HEK293 (cell line): ENCODE measurements around the gene COL9A1.

ENCODE experiments used
- CTCF ChIA-PET: fragments of 350-600 bp; formaldehyde crosslinking; extraction: SDS; loops from one replicate; lab custom pipeline; 2021; ENCODE audit warnings: antibody characterized with exemption; lab: Yijun Ruan, JAX
- POLR2A ChIA-PET: fragments of 300-600 bp; formaldehyde crosslinking; extraction: SDS; loops from one replicate; lab custom pipeline; 2020; ENCODE audit warnings: antibody characterized with exemption, inconsistent platforms; lab: Yijun Ruan, JAX
- H3K27ac ChIP-seq: fragments of 200-500 bp; sonication (Bioruptor generic); 2 replicates; pipeline ENCODE4 v1.5.1; 2014; ENCODE audit warnings: low read depth, low read length, control low read depth, inconsistent platforms; ENCODE audit errors: extremely low read depth
- H3K36me3 ChIP-seq, 2 experiments: fragments of 200-500 bp in 1 of 2; sonication (Bioruptor generic) in 1 of 2; 1 replicate in 1 of 2; 2 replicates in 1 of 2; pipeline ENCODE4 v1.5.1; 2014 to 2017; ENCODE audit warnings: inconsistent platforms in 2 of 2, low read length in 2 of 2; ENCODE audit not compliant: control insufficient read depth in 2 of 2, insufficient read depth in 1 of 2
- H3K4me1 ChIP-seq: fragments of 200-500 bp; sonication (Bioruptor generic); 2 replicates; pipeline ENCODE4 v1.5.1; 2014; ENCODE audit warnings: mild to moderate bottlenecking, low read length, inconsistent platforms; ENCODE audit not compliant: control insufficient read depth, insufficient read depth
- H3K4me3 ChIP-seq: 2 replicates; pipeline ENCODE4 v1.5.1; 2011; ENCODE audit warnings: low read depth, mild to moderate bottlenecking, control low read depth, low read length, moderate library complexity
- H3K9me3 ChIP-seq: fragments of 200-500 bp; sonication (Bioruptor generic); 2 replicates; pipeline ENCODE4 v1.5.1; 2014; ENCODE audit warnings: low read depth, low read length, inconsistent platforms; ENCODE audit not compliant: control insufficient read depth, insufficient read depth
- GFI1B ChIP-seq: fragments of 450-650 bp; formaldehyde crosslinking; IDR thresholded peaks from 2 replicates; pipeline ENCODE4 v1.5.1; 2016; ENCODE audit warnings: missing biosample characterization, missing genetic modification characterization
- OVOL3 ChIP-seq: fragments of 450-650 bp; formaldehyde crosslinking; IDR thresholded peaks from 2 replicates; pipeline ENCODE4 v1.5.1; 2016; ENCODE audit warnings: missing biosample characterization, missing genetic modification characterization
- PRDM10 ChIP-seq: fragments of 450-650 bp; formaldehyde crosslinking; IDR thresholded peaks from 2 replicates; pipeline ENCODE4 v1.5.1; 2016; ENCODE audit warnings: missing biosample characterization, missing genetic modification characterization
- RBAK ChIP-seq: fragments of 450-650 bp; formaldehyde crosslinking; IDR thresholded peaks from 2 replicates; pipeline ENCODE4 v1.5.1; 2016; ENCODE audit warnings: missing biosample characterization, missing genetic modification characterization
- REPIN1 ChIP-seq: fragments of 450-650 bp; formaldehyde crosslinking; IDR thresholded peaks from 2 replicates; pipeline ENCODE4 v1.5.1; 2017; ENCODE audit warnings: missing biosample characterization, missing genetic modification characterization, low read depth
- TCF7L2 ChIP-seq: IDR thresholded peaks from 2 replicates; pipeline ENCODE4 v1.6.1; 2011; ENCODE audit warnings: low read depth, mild to moderate bottlenecking, inconsistent platforms, low read length, moderate library complexity, borderline replicate concordance
- WT1 ChIP-seq: fragments of 450-650 bp; formaldehyde crosslinking; IDR thresholded peaks from 2 replicates; pipeline ENCODE4 v1.5.1; 2016; ENCODE audit warnings: missing biosample characterization, missing genetic modification characterization
- YY1 ChIP-seq: fragments of 450-650 bp; formaldehyde crosslinking; IDR thresholded peaks from 2 replicates; pipeline ENCODE4 v1.5.1; 2018; ENCODE audit warnings: missing biosample characterization, missing genetic modification characterization
- ZBTB17 ChIP-seq: fragments of 450-650 bp; formaldehyde crosslinking; IDR thresholded peaks from 2 replicates; pipeline ENCODE4 v1.5.1; 2016; ENCODE audit warnings: missing biosample characterization, missing genetic modification characterization
- ZBTB44 ChIP-seq: fragments of 450-650 bp; IDR thresholded peaks from 2 replicates; pipeline ENCODE4 v1.5.1; 2018; ENCODE audit warnings: missing biosample characterization, mild to moderate bottlenecking, missing genetic modification characterization
- ZFHX2 ChIP-seq: fragments of 450-650 bp; formaldehyde crosslinking; conservative IDR thresholded peaks from 2 replicates; pipeline ENCODE4 v1.5.1; 2016; ENCODE audit warnings: missing biosample characterization, missing genetic modification characterization
- ZFP37 ChIP-seq: fragments of 450-650 bp; formaldehyde crosslinking; IDR thresholded peaks from 2 replicates; pipeline ENCODE4 v1.5.1; 2016; ENCODE audit warnings: missing biosample characterization, missing genetic modification characterization
- ZNF112 ChIP-seq: fragments of 450-650 bp; formaldehyde crosslinking; IDR thresholded peaks from 2 replicates; pipeline ENCODE4 v1.5.0; 2017; ENCODE audit warnings: missing biosample characterization, missing genetic modification characterization
- ZNF114 ChIP-seq: fragments of 450-650 bp; formaldehyde crosslinking; IDR thresholded peaks from 2 replicates; pipeline ENCODE4 v1.5.0; 2017; ENCODE audit warnings: missing biosample characterization, missing genetic modification characterization
- ZNF146 ChIP-seq: fragments of 450-650 bp; formaldehyde crosslinking; IDR thresholded peaks from 2 replicates; pipeline ENCODE4 v1.5.1; 2016; ENCODE audit warnings: missing biosample characterization, missing genetic modification characterization
- ZNF16 ChIP-seq: fragments of 450-650 bp; formaldehyde crosslinking; IDR thresholded peaks from 2 replicates; pipeline ENCODE4 v1.5.1; 2016; ENCODE audit warnings: low read depth, missing biosample characterization, missing genetic modification characterization
- ZNF2 ChIP-seq: fragments of 450-650 bp; formaldehyde crosslinking; IDR thresholded peaks from 2 replicates; pipeline ENCODE4 v1.5.1; 2016; ENCODE audit warnings: missing biosample characterization, missing genetic modification characterization
- ZNF239 ChIP-seq: fragments of 450-650 bp; formaldehyde crosslinking; IDR thresholded peaks from 2 replicates; pipeline ENCODE4 v1.5.1; 2016; ENCODE audit warnings: missing biosample characterization, missing genetic modification characterization
- ZNF248 ChIP-seq: fragments of 450-650 bp; formaldehyde crosslinking; IDR thresholded peaks from 2 replicates; pipeline ENCODE4 v1.5.1; 2017; ENCODE audit warnings: missing biosample characterization, missing genetic modification characterization
- ZNF341 ChIP-seq: fragments of 450-650 bp; formaldehyde crosslinking; IDR thresholded peaks from 2 replicates; pipeline ENCODE4; 2016; ENCODE audit warnings: low read depth, missing biosample characterization, missing genetic modification characterization
- ZNF423 ChIP-seq: fragments of 450-650 bp; formaldehyde crosslinking; IDR thresholded peaks from 2 replicates; pipeline ENCODE4 v1.5.1; 2016; ENCODE audit warnings: missing biosample characterization, missing genetic modification characterization
- ZNF548 ChIP-seq: fragments of 450-650 bp; formaldehyde crosslinking; IDR thresholded peaks from 2 replicates; pipeline ENCODE4 v1.5.1; 2016; ENCODE audit warnings: missing biosample characterization, missing genetic modification characterization
- ZNF610 ChIP-seq: fragments of 450-650 bp; formaldehyde crosslinking; IDR thresholded peaks from 2 replicates; pipeline ENCODE4 v1.5.1; 2016; ENCODE audit warnings: missing biosample characterization, missing genetic modification characterization, borderline replicate concordance
- ZNF621 ChIP-seq: fragments of 450-650 bp; formaldehyde crosslinking; IDR thresholded peaks from 2 replicates; pipeline ENCODE4 v1.5.1; 2017; ENCODE audit warnings: missing biosample characterization, missing genetic modification characterization
- ZNF623 ChIP-seq: fragments of 450-650 bp; formaldehyde crosslinking; IDR thresholded peaks from 2 replicates; pipeline ENCODE4 v1.5.1; 2016; ENCODE audit warnings: missing biosample characterization, missing genetic modification characterization
- ZNF660 ChIP-seq: fragments of 450-650 bp; IDR thresholded peaks from 2 replicates; pipeline ENCODE4 v1.5.1; 2018; ENCODE audit warnings: missing biosample characterization, mild to moderate bottlenecking, missing genetic modification characterization
- ZNF670 ChIP-seq: fragments of 450-650 bp; formaldehyde crosslinking; IDR thresholded peaks from 2 replicates; pipeline ENCODE4 v1.5.1; 2016; ENCODE audit warnings: missing biosample characterization, missing genetic modification characterization, low read depth

Gene COL9A1

DNA sequence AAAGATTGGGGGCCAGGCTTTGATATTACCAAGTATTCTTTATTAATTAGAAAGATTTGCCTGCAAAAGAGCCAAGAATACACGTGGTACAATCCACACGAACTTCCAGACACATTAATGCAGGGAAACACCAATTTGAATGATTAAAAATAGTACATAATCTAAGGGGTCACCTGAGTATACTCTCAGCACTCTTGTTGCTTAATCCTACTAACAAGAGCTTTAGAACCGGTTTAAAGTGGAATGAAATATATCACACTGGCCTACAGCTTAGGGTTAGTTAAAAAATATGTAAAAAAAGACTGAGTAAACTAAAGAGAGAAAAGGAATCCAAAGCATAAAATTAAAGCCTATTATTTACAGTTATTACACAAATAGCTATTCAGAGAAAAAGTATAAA, 49.0 kb downstream of the COL9A1 start (continued):
- TF ChIP-seq WT1 (tag by site-specific recombination) (no peak), ZNF16 (tag by site-specific recombination) (no peak), ZNF548 (tag by site-specific recombination) (no peak), ZNF2 (tag by site-specific recombination) (no peak), ZNF248 (tag by site-specific recombination) (no peak), GFI1B (tag by site-specific recombination) (no peak)

GRCh38 chr6:70252604-70253003, 50.3 kb downstream of the COL9A1 start:
- ChIA-PET CTCF (interaction anchor here (0.9 to 2.9 kb wide), 3 partner anchors 31 to 117 kb away, joined by 4 to 11 read pairs (median 8); no protein-coding TSS in a partner anchor), POLR2A (no interaction called here)
- no peaks in the 10 kb centered on the region for H3K9me3 ChIP-seq
- no peak for TF ChIP-seq TCF7L2
- no peak for TF ChIP-seq ZBTB17 (tag by site-specific recombination)
- TF ChIP-seq REPIN1 (tag by site-specific recombination): no peak
- TF ChIP-seq ZFP37 (tag by site-specific recombination): no peak
- TF ChIP-seq ZNF660 (tag by site-specific recombination): no peak
- no peak overlapping the region for H3K27ac ChIP-seq
- no peak overlapping the region for H3K4me3 ChIP-seq
- no peaks in the 10 kb centered on the region for H3K4me1 ChIP-seq
- H3K36me3 ChIP-seq: no peaks in the 10 kb centered on the region

GRCh38 chr6:70246118-70246517, 56.8 kb downstream of the COL9A1 start:
- no peaks in the 10 kb centered on the region for H3K36me3 ChIP-seq
- no peak overlapping the region for H3K27ac ChIP-seq
- no peak for TF ChIP-seq OVOL3 (tag by site-specific recombination)
- TF ChIP-seq ZNF146: no peak
- TF ChIP-seq ZNF112 (tag by site-specific recombination): no peak
- no peak for TF ChIP-seq ZNF239
- TF ChIP-seq ZFP37 (tag by site-specific recombination): no peak
- no peak for TF ChIP-seq ZNF423 (tag by site-specific recombination)
- TF ChIP-seq ZNF670 (tag by site-specific recombination): no peak
- TF ChIP-seq RBAK: no peak
- no peak for TF ChIP-seq ZNF621
- no peak for TF ChIP-seq ZNF114
- no peak for TF ChIP-seq ZNF623 (tag by site-specific recombination)
- ChIA-PET CTCF (interaction anchor here (0.6 to 1.7 kb wide), 3 partner anchors 15 to 63 kb away, joined by 3 to 10 read pairs (median 3); no protein-coding TSS in a partner anchor), POLR2A (no interaction called here)
- H3K9me3 ChIP-seq: no peaks in the 10 kb centered on the region
- H3K4me3 ChIP-seq: no peak overlapping the region
- no peaks in the 10 kb centered on the region for H3K4me1 ChIP-seq

- CTCF ChIA-PET: interaction anchor here (0.7 kb wide), 2 partner anchors 68 to 1584 kb away, joined by 3 to 4 read pairs; no protein-coding TSS in a partner anchor
- no peak for TF ChIP-seq ZNF670 (tag by site-specific recombination)
- TF ChIP-seq ZFHX2 (tag by site-specific recombination): peak; percentile 39
- TF ChIP-seq PRDM10 (tag by site-specific recombination): 0 out of 2 replicates have a peak, but pooled peaks have one; percentile 17
- no peak for TF ChIP-seq ZNF610 (tag by site-specific recombination)
- TF ChIP-seq ZBTB44 (tag by site-specific recombination): 0 out of 2 replicates have a peak, but pooled peaks have one; percentile 16
- TF ChIP-seq YY1 (tag by site-specific recombination): peak; percentile 25; the same call in 1 of the 2 replicates
- peak; percentile 58 for TF ChIP-seq ZBTB17 (tag by site-specific recombination)
- TF ChIP-seq ZNF341 (tag by site-specific recombination): peak; percentile 63
These were observed 60.9 kb downstream of the COL9A1 start for GRCh38 chr6:70241991-70242420.

More at GRCh38 chr6:70241991-70242420, 60.9 kb downstream of the COL9A1 start:
- Histone ChIP-seq H3K27ac (no peak overlapping the region), H3K4me3 (no peak overlapping the region), H3K9me3 (no peaks in the 10 kb centered on the region), H3K36me3 (no peaks in the 10 kb centered on the region), H3K4me1 (no peaks in the 10 kb centered on the region)
- POLR2A ChIA-PET: no interaction called here
